Measurements from ENCODE around the gene FARSA. TPM values are rescaled to one million over a fixed set of nuclear protein-coding genes. Genes with fewer than 3 reads are reported as not detected.

The FARSA gene
- total and polyA plus RNA-seq, 10 of the 15 experiments (the other 5 are each of a cell fraction or from before 2014, with no cell fraction given) = 20.3 to 212 (median 76.4) TPM

- TF ChIP-seq MAX (IDR thresholded peaks at IDR 0.05; ENCODE audit: low read depth, low read length) (peak; percentile 89), RFX5 (IDR thresholded peaks at IDR 0.05; ENCODE audit: low read depth, low read length) (no peak; the same call in none of the 2 replicates), EGR1 (IDR thresholded peaks at IDR 0.05; ENCODE audit: borderline replicate concordance in 1 of 2, low read depth in 2 of 2, low read length in 2 of 2) (peak in 1 of 2 experiments; percentile 89; a peak in 2 of 3 replicates), ZBTB11 (CRISPR knock-in tag; IDR thresholded peaks at IDR 0.05) (no peak), YBX1 (IDR thresholded peaks at IDR 0.05) (no peak), ELK1 (IDR thresholded peaks at IDR 0.05; ENCODE audit: low read depth, low read length) (no peak), MYB (IDR thresholded peaks at IDR 0.05; ENCODE audit: borderline replicate concordance, low read depth, low read length) (no peak), MXI1 (IDR thresholded peaks at IDR 0.05; ENCODE audit: low read depth, low read length) (peak; percentile 96), EP300 (IDR thresholded peaks at IDR 0.05; ENCODE audit: borderline replicate concordance in 1 of 2, control insufficient read depth in 1 of 2, low read depth in 2 of 2, low read length in 2 of 2) (peak; percentile 8 to 13; a peak in 1 of 4 replicates), BCLAF1 (IDR thresholded peaks at IDR 0.05) (no peak), ZNF592 (IDR thresholded peaks at IDR 0.05) (no peak), PKNOX1 (IDR thresholded peaks at IDR 0.05) (peak; percentile 96), SMAD5 (IDR thresholded peaks at IDR 0.05; ENCODE audit: low read depth) (peak; percentile 96), SIN3A (IDR thresholded peaks at IDR 0.05; ENCODE audit: low read depth, low read length) (peak; percentile 98)
Measured at GRCh38 chr19:12937927-12938778, 4.6 kb upstream of the FARSA start, which contains the start of gene CALR (continued).

Data from GM12878 (cell line).